Rectal smooth muscle tissue (tissue), 1 donor: ENCODE measurements around the gene GDPD5.
A peak's percentile ranks its signal among the peaks of the same experiment; 100 is the strongest.

Experiments
- H3K27ac ChIP-seq: one replicate; pipeline ENCODE4 v1.7.0; 2013; ENCODE audit warnings: low read depth, low read length, inconsistent platforms
- H3K27me3 ChIP-seq: one replicate; pipeline ENCODE4 v1.7.0; 2013; ENCODE audit warnings: low read length; ENCODE audit not compliant: control insufficient read depth, insufficient read depth
- H3K36me3 ChIP-seq: one replicate; pipeline ENCODE4 v1.7.0; 2013; ENCODE audit warnings: low read length; ENCODE audit not compliant: control insufficient read depth, insufficient read depth
- H3K4me1 ChIP-seq: one replicate; pipeline ENCODE4 v1.7.0; 2013; ENCODE audit warnings: low read length; ENCODE audit not compliant: control insufficient read depth, insufficient read depth
- H3K4me3 ChIP-seq: one replicate; pipeline ENCODE4 v1.7.0; 2013; ENCODE audit warnings: low read length
- H3K9ac ChIP-seq: one replicate; pipeline ENCODE4 v1.7.0; 2013; ENCODE audit warnings: low read length

The GDPD5 gene

GRCh38 chr11:75537740-75538139, 12.0 kb upstream of the GDPD5 start:
- Histone ChIP-seq H3K27me3 (no peaks in the 10 kb centered on the region), H3K27ac (no peak overlapping the region), H3K9ac (no peak overlapping the region)

GRCh38 chr11:75536786-75537641, 11.3 kb upstream of the GDPD5 start:
- H3K27me3 ChIP-seq: no peaks in the 10 kb centered on the region
- H3K9ac ChIP-seq: no peak overlapping the region
- H3K4me1 ChIP-seq: no peaks in the 10 kb centered on the region
- no peak overlapping the region for H3K4me3 ChIP-seq
- H3K36me3 ChIP-seq: no peaks in the 10 kb centered on the region
- no peak overlapping the region for H3K27ac ChIP-seq

More at GRCh38 chr11:75537740-75538139, 12.0 kb upstream of the GDPD5 start:
- Histone ChIP-seq H3K4me3 (no peak overlapping the region), H3K4me1 (no peaks in the 10 kb centered on the region), H3K36me3 (no peaks in the 10 kb centered on the region)

GRCh38 chr11:75535071-75535470, 9.3 kb upstream of the GDPD5 start:
- H3K27ac ChIP-seq: no peak overlapping the region
- H3K36me3 ChIP-seq: no peaks in the 10 kb centered on the region
- H3K9ac ChIP-seq: no peak overlapping the region
- no peaks in the 10 kb centered on the region for H3K4me1 ChIP-seq
- no peaks in the 10 kb centered on the region for H3K27me3 ChIP-seq
- no peak overlapping the region for H3K4me3 ChIP-seq

GRCh38 chr11:75534259-75535069, 8.7 kb upstream of the GDPD5 start:
- Histone ChIP-seq H3K4me1 (no peaks in the 10 kb centered on the region), H3K9ac (no peak overlapping the region), H3K36me3 (no peaks in the 10 kb centered on the region), H3K27me3 (no peaks in the 10 kb centered on the region), H3K4me3 (no peak overlapping the region), H3K27ac (no peak overlapping the region)

GRCh38 chr11:75533896-75534258, 8.1 kb upstream of the GDPD5 start:
- H3K4me1 ChIP-seq: no peaks in the 10 kb centered on the region
- no peak overlapping the region for H3K27ac ChIP-seq
- H3K9ac ChIP-seq: no peak overlapping the region
- H3K4me3 ChIP-seq: no peak overlapping the region
- no peaks in the 10 kb centered on the region for H3K36me3 ChIP-seq
- no peaks in the 10 kb centered on the region for H3K27me3 ChIP-seq

- Histone ChIP-seq H3K4me1 (no peaks in the 10 kb centered on the region), H3K27me3 (no peaks in the 10 kb centered on the region), H3K27ac (no peak overlapping the region), H3K9ac (no peak overlapping the region), H3K36me3 (no peaks in the 10 kb centered on the region), H3K4me3 (no peak overlapping the region)
These were observed 6.7 kb upstream of the GDPD5 start for GRCh38 chr11:75532200-75533048.

GRCh38 chr11:75531325-75531724, 5.6 kb upstream of the GDPD5 start:
- Histone ChIP-seq H3K36me3 (no peaks in the 10 kb centered on the region), H3K9ac (no peak overlapping the region), H3K27me3 (no peaks in the 10 kb centered on the region), H3K27ac (no peak overlapping the region), H3K4me3 (no peak overlapping the region), H3K4me1 (no peaks in the 10 kb centered on the region)

GRCh38 chr11:75530577-75530976, 4.8 kb upstream of the GDPD5 start:
- H3K27me3 ChIP-seq: no peaks in the 10 kb centered on the region
- H3K9ac ChIP-seq: no peak overlapping the region
- no peaks in the 10 kb centered on the region for H3K36me3 ChIP-seq
- no peak overlapping the region for H3K27ac ChIP-seq
- H3K4me3 ChIP-seq: no peak overlapping the region
- no peaks in the 10 kb centered on the region for H3K4me1 ChIP-seq

GRCh38 chr11:75527938-75528735, 2.4 kb upstream of the GDPD5 start:
- H3K4me3 ChIP-seq: no peak overlapping the region
- no peaks in the 10 kb centered on the region for H3K27me3 ChIP-seq
- no peak overlapping the region for H3K9ac ChIP-seq
- no peak overlapping the region for H3K27ac ChIP-seq
- H3K36me3 ChIP-seq: no peaks in the 10 kb centered on the region
- peaks cover 2% of the 10 kb centered on the region for H3K4me1 ChIP-seq

- Histone ChIP-seq H3K9ac (no peak overlapping the region), H3K27me3 (no peaks in the 10 kb centered on the region), H3K4me3 (no peak overlapping the region), H3K36me3 (no peaks in the 10 kb centered on the region), H3K4me1 (peaks cover 2% of the 10 kb centered on the region), H3K27ac (no peak overlapping the region)
These were observed 1.4 kb upstream of the GDPD5 start for GRCh38 chr11:75527130-75527529.

- Histone ChIP-seq H3K27me3 (no peaks in the 10 kb centered on the region), H3K36me3 (no peaks in the 10 kb centered on the region), H3K27ac (no peak overlapping the region), H3K9ac (no peak overlapping the region), H3K4me1 (peaks cover 2% of the 10 kb centered on the region), H3K4me3 (peak overlapping the region; percentile 38)
These were observed 426 bp upstream of the GDPD5 start for GRCh38 chr11:75526192-75526541.
